MG63 (cell line): Measurements from ENCODE around the gene ARID1B. TPM values are rescaled to one million over a fixed set of nuclear protein-coding genes. Genes with fewer than 3 reads are reported as not detected.
A peak's percentile ranks its signal among the peaks of the same experiment; 100 is the strongest.

Experiments
- DNase-seq: peaks from one replicate; pipeline ENCODE4 v3.0.0-alpha.2; 2020
- H3K27me3 ChIP-seq: fragments of 250-450 bp; sonication (Bioruptor Pico); 2 replicates; pipeline ENCODE4 v1.5.1; 2020; ENCODE audit warnings: mild to moderate bottlenecking, moderate library complexity
- H3K36me3 ChIP-seq: fragments of 250-450 bp; sonication (Bioruptor Pico); 2 replicates; pipeline ENCODE4 v1.5.1; 2020; ENCODE audit warnings: mild to moderate bottlenecking, moderate library complexity
- H3K4me3 ChIP-seq: fragments of 250-450 bp; sonication (Bioruptor Pico); 2 replicates; pipeline ENCODE4 v1.5.1; 2020; ENCODE audit warnings: mild to moderate bottlenecking, moderate library complexity
- H3K9me3 ChIP-seq: fragments of 250-450 bp; sonication (Bioruptor Pico); 2 replicates; pipeline ENCODE4 v1.5.1; 2020; ENCODE audit warnings: mild to moderate bottlenecking, moderate library complexity
- total RNA-seq: library from RNA; depleted of rRNA; stranded (reverse); fragments of >200 nt; shearing (Covaris generic); gene quantifications from 2 replicates; pipeline ENCODE4 v1.2.3, GENCODE V29; 2014; ENCODE audit warnings: low replicate concordance

ARID1B gene
- total RNA-seq, 1 experiment from 2014 or later = 9.9 TPM

GRCh38 chr6:157236040-157236725 lies 459.0 kb downstream of the ARID1B start:
- no peak overlapping the region for H3K4me3 ChIP-seq
- H3K36me3 ChIP-seq = no peaks in the 10 kb centered on the region
- no peaks in the 10 kb centered on the region for H3K27me3 ChIP-seq
- DNase-seq = no peak
- H3K9me3 ChIP-seq = no peaks in the 10 kb centered on the region

- no peak overlapping the region for H3K4me3 ChIP-seq
- no peak for DNase-seq
These were observed 461.2 kb downstream of the ARID1B start for GRCh38 chr6:157238346-157238745.

GRCh38 chr6:157239148-157239547 lies 462.0 kb downstream of the ARID1B start:
- H3K9me3 ChIP-seq = no peaks in the 10 kb centered on the region
- H3K36me3 ChIP-seq = no peaks in the 10 kb centered on the region
- no peaks in the 10 kb centered on the region for H3K27me3 ChIP-seq
- no peak for DNase-seq
- H3K4me3 ChIP-seq = no peak overlapping the region

More at GRCh38 chr6:157238346-157238745, 461.2 kb downstream of the ARID1B start:
- no peaks in the 10 kb centered on the region for H3K36me3 ChIP-seq
- no peaks in the 10 kb centered on the region for H3K27me3 ChIP-seq
- no peaks in the 10 kb centered on the region for H3K9me3 ChIP-seq

- no peaks in the 10 kb centered on the region for H3K9me3 ChIP-seq
- H3K4me3 ChIP-seq = peak overlapping the region; percentile 32
- DNase-seq = no peak
These were observed 462.5 kb downstream of the ARID1B start for GRCh38 chr6:157239671-157240058.

GRCh38 chr6:157240059-157240959 lies 463.1 kb downstream of the ARID1B start:
- peak; percentile 94 for DNase-seq
- H3K36me3 ChIP-seq = no peaks in the 10 kb centered on the region
- H3K9me3 ChIP-seq = no peaks in the 10 kb centered on the region
- H3K27me3 ChIP-seq = no peaks in the 10 kb centered on the region
- peak overlapping the region; percentile 32 for H3K4me3 ChIP-seq

More at GRCh38 chr6:157239671-157240058, 462.5 kb downstream of the ARID1B start:
- Histone ChIP-seq H3K27me3 (no peaks in the 10 kb centered on the region), H3K36me3 (no peaks in the 10 kb centered on the region)

- no peaks in the 10 kb centered on the region for H3K36me3 ChIP-seq
- no peak for DNase-seq
These were observed 463.8 kb downstream of the ARID1B start for GRCh38 chr6:157240960-157241311.

GRCh38 chr6:157242791-157243190 lies 465.6 kb downstream of the ARID1B start:
- no peak for DNase-seq
- Histone ChIP-seq H3K27me3 (no peaks in the 10 kb centered on the region), H3K9me3 (no peaks in the 10 kb centered on the region), H3K4me3 (no peak overlapping the region), H3K36me3 (no peaks in the 10 kb centered on the region)

More at GRCh38 chr6:157240960-157241311, 463.8 kb downstream of the ARID1B start:
- H3K4me3 ChIP-seq = no peak overlapping the region
- H3K27me3 ChIP-seq = no peaks in the 10 kb centered on the region
- H3K9me3 ChIP-seq = no peaks in the 10 kb centered on the region

GRCh38 chr6:157244175-157244574 lies 467.0 kb downstream of the ARID1B start:
- Histone ChIP-seq H3K9me3 (peaks cover 4% of the 10 kb centered on the region; the same call in 1 of the 2 replicates), H3K4me3 (no peak overlapping the region), H3K36me3 (no peaks in the 10 kb centered on the region), H3K27me3 (no peaks in the 10 kb centered on the region)
- DNase-seq = peak; percentile 78

- Histone ChIP-seq H3K4me3 (no peak overlapping the region), H3K27me3 (no peaks in the 10 kb centered on the region), H3K9me3 (peaks cover 4% of the 10 kb centered on the region; the same call in 1 of the 2 replicates), H3K36me3 (no peaks in the 10 kb centered on the region)
- DNase-seq = no peak
These were observed 467.6 kb downstream of the ARID1B start for GRCh38 chr6:157244780-157245179.

GRCh38 chr6:157245436-157245835 lies 468.3 kb downstream of the ARID1B start:
- Histone ChIP-seq H3K27me3 (no peaks in the 10 kb centered on the region), H3K4me3 (no peak overlapping the region), H3K9me3 (peaks cover 4% of the 10 kb centered on the region; the same call in 1 of the 2 replicates), H3K36me3 (no peaks in the 10 kb centered on the region)
- no peak for DNase-seq

GRCh38 chr6:157246048-157246630 lies 469.0 kb downstream of the ARID1B start:
- peaks cover 4% of the 10 kb centered on the region; the same call in 1 of the 2 replicates for H3K9me3 ChIP-seq
- no peak overlapping the region for H3K4me3 ChIP-seq
- no peaks in the 10 kb centered on the region for H3K27me3 ChIP-seq
- DNase-seq = no peak
- no peaks in the 10 kb centered on the region for H3K36me3 ChIP-seq

- Histone ChIP-seq H3K4me3 (no peak overlapping the region), H3K9me3 (peaks cover 4% of the 10 kb centered on the region; the same call in 1 of the 2 replicates), H3K36me3 (no peaks in the 10 kb centered on the region), H3K27me3 (no peaks in the 10 kb centered on the region)
- no peak for DNase-seq
These were observed 469.8 kb downstream of the ARID1B start for GRCh38 chr6:157246771-157247484.

- DNase-seq = no peak
- H3K9me3 ChIP-seq = peaks cover 4% of the 10 kb centered on the region; the same call in 1 of the 2 replicates
- no peaks in the 10 kb centered on the region for H3K27me3 ChIP-seq
- no peaks in the 10 kb centered on the region for H3K36me3 ChIP-seq
- no peak overlapping the region for H3K4me3 ChIP-seq
These were observed 471.1 kb downstream of the ARID1B start for GRCh38 chr6:157248264-157248663.

GRCh38 chr6:157249826-157250225 lies 472.6 kb downstream of the ARID1B start:
- no peaks in the 10 kb centered on the region for H3K27me3 ChIP-seq
- H3K36me3 ChIP-seq = no peaks in the 10 kb centered on the region
- H3K9me3 ChIP-seq = peaks cover 4% of the 10 kb centered on the region; the same call in 1 of the 2 replicates
- H3K4me3 ChIP-seq = no peak overlapping the region
- DNase-seq = no peak

GRCh38 chr6:157251586-157252247 lies 474.5 kb downstream of the ARID1B start:
- H3K27me3 ChIP-seq = no peaks in the 10 kb centered on the region
- H3K4me3 ChIP-seq = no peak overlapping the region
- no peak for DNase-seq
- no peaks in the 10 kb centered on the region for H3K36me3 ChIP-seq
- H3K9me3 ChIP-seq = peaks cover 4% of the 10 kb centered on the region; the same call in 1 of the 2 replicates

GRCh38 chr6:157253017-157253416 lies 475.8 kb downstream of the ARID1B start:
- Histone ChIP-seq H3K27me3 (no peaks in the 10 kb centered on the region), H3K36me3 (no peaks in the 10 kb centered on the region), H3K4me3 (no peak overlapping the region), H3K9me3 (peaks cover 4% of the 10 kb centered on the region; the same call in 1 of the 2 replicates)
- DNase-seq = no peak
